ENCODE results near the gene DNM3. TPM values are rescaled to one million over a fixed set of nuclear protein-coding genes. Genes with fewer than 3 reads are reported as not detected.
"Not testable (repeated sequence)": the region's sequence is repeated elsewhere in the genome, so short reads cannot be mapped to it uniquely, and the experiment has no call there.

Gene DNM3
- polyA plus RNA-seq, 1 of the 3 experiments (the other 2 are of a cell fraction) = 0.43 TPM

GRCh38 chr1:172299515-172299914 lies 458.2 kb downstream of the DNM3 start:
- Histone ChIP-seq H3K4me1 (ENCODE audit: control insufficient read depth in 1 of 2, insufficient read depth in 2 of 2, low read depth in 1 of 2, low read length in 1 of 2) (no peaks in the 10 kb centered on the region; a peak in 1 of 4 replicates), H3K9ac (no peak overlapping the region), H3K9me3 (no peaks in the 10 kb centered on the region), H3K36me3 (replicated peaks in 1 of 2; ENCODE audit: control insufficient read depth in 1 of 2, insufficient read depth in 2 of 2, low read length in 1 of 2) (peaks cover 0 to 11% of the 10 kb centered on the region in 2 experiments), H3K27ac (ENCODE audit: low read depth in 2 of 2, low read length in 1 of 2) (no peak overlapping the region), H2AFZ (ENCODE audit: low read depth) (no peak overlapping the region), H3K4me3 (ENCODE audit: low read depth in 2 of 2, low read length in 1 of 2) (no peak overlapping the region), H3K9me2 (no peaks in the 10 kb centered on the region), H3K27me3 (ENCODE audit: insufficient read depth) (no peaks in the 10 kb centered on the region), H3K4me2 (no peak overlapping the region), H3F3A (replicated peaks; ENCODE audit: insufficient read depth) (no peaks in the 10 kb centered on the region), H3K79me2 (ENCODE audit: insufficient read depth) (no peaks in the 10 kb centered on the region), H4K20me1 (ENCODE audit: insufficient read depth) (no peaks in the 10 kb centered on the region)
- no peak for DNase-seq
- CTCF ChIA-PET = no interaction called here
- no peak for TF ChIP-seq CHD2 (IDR thresholded peaks at IDR 0.05; ENCODE audit: low read length, partially characterized antibody)
- TF ChIP-seq, protein P1, sequence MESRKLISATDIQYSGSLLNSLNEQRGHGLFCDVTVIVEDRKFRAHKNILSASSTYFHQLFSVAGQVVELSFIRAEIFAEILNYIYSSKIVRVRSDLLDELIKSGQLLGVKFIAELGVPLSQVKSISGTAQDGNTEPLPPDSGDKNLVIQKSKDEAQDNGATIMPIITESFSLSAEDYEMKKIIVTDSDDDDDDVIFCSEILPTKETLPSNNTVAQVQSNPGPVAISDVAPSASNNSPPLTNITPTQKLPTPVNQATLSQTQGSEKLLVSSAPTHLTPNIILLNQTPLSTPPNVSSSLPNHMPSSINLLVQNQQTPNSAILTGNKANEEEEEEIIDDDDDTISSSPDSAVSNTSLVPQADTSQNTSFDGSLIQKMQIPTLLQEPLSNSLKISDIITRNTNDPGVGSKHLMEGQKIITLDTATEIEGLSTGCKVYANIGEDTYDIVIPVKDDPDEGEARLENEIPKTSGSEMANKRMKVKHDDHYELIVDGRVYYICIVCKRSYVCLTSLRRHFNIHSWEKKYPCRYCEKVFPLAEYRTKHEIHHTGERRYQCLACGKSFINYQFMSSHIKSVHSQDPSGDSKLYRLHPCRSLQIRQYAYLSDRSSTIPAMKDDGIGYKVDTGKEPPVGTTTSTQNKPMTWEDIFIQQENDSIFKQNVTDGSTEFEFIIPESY (IDR thresholded peaks at IDR 0.05; ENCODE audit: borderline replicate concordance, low read depth) = no peak
- TF ChIP-seq SMC3 (IDR thresholded peaks at IDR 0.05; ENCODE audit: low read depth, low read length) = no peak
- POLR2A ChIA-PET = no interaction called here

- H3K27me3 ChIP-seq (ENCODE audit: insufficient read depth); CTCF ChIA-PET: not testable (repeated sequence)
- WGBS (ENCODE audit: low lambda C conversion rate) = 91% methylated on average over 4 of the region's 4 CpGs
These were observed 466.2 kb downstream of the DNM3 start for GRCh38 chr1:172307508-172307907.

DNA sequence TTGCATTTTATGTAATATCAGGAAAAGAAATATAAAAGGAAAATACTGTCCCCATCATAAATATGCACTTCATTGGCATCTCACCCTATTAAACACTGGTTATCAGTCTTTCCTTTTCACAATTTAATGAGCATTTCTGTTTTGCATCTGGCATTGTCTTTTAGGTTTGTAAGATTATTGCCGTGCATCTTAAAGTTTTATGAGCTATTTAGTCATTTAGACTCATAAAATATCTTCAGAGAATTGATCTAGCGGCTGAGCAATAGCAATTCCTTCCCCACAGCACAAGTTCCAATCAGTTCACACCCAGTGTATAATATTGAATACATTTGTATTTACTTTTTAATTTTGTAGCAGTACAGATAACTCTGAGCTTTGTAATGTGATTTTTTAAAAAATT lies 466.8 kb downstream of the DNM3 start:
- Histone ChIP-seq H3K4me2 (no peak overlapping the region), H3K9ac (no peak overlapping the region), H3K4me1 (ENCODE audit: control insufficient read depth in 1 of 2, insufficient read depth in 2 of 2, low read depth in 1 of 2, low read length in 1 of 2) (no peaks in the 10 kb centered on the region; a peak in 1 of 4 replicates), H3K36me3 (replicated peaks in 1 of 2; ENCODE audit: control insufficient read depth in 1 of 2, insufficient read depth in 2 of 2, low read length in 1 of 2) (peaks cover 0 to 19% of the 10 kb centered on the region in 2 experiments), H3K27ac (ENCODE audit: low read depth in 2 of 2, low read length in 1 of 2) (no peak overlapping the region), H2AFZ (ENCODE audit: low read depth) (no peak overlapping the region), H3K27me3 (ENCODE audit: insufficient read depth) (no peaks in the 10 kb centered on the region), H3F3A (replicated peaks; ENCODE audit: insufficient read depth) (peaks cover 7% of the 10 kb centered on the region), H3K79me2 (ENCODE audit: insufficient read depth) (no peaks in the 10 kb centered on the region), H3K9me3 (no peaks in the 10 kb centered on the region), H3K9me2 (no peaks in the 10 kb centered on the region), H4K20me1 (ENCODE audit: insufficient read depth) (no peaks in the 10 kb centered on the region), H3K4me3 (ENCODE audit: low read depth in 2 of 2, low read length in 1 of 2) (no peak overlapping the region)
- ChIA-PET CTCF (interaction anchor here (0.7 kb wide), 1 partner anchor 130 kb away, joined by 3 read pairs; no protein-coding TSS in a partner anchor), POLR2A (no interaction called here)
- WGBS (ENCODE audit: low lambda C conversion rate) = 88% methylated on average over 2 of the region's 2 CpGs
- DNase-seq = no peak
- no peak for TF ChIP-seq NRF1 (IDR thresholded peaks at IDR 0.05; ENCODE audit: low read depth, low read length)
- TF ChIP-seq RXRA (IDR thresholded peaks at IDR 0.05; ENCODE audit: borderline replicate concordance, low read depth) = no peak
- TF ChIP-seq EP300 (IDR thresholded peaks at IDR 0.05; ENCODE audit: borderline replicate concordance in 1 of 2, low read depth in 1 of 2, low read length in 1 of 2) = no peak
- TF ChIP-seq RAD21 (IDR thresholded peaks at IDR 0.05; ENCODE audit: low read length) = no peak
- TF ChIP-seq, protein P2, sequence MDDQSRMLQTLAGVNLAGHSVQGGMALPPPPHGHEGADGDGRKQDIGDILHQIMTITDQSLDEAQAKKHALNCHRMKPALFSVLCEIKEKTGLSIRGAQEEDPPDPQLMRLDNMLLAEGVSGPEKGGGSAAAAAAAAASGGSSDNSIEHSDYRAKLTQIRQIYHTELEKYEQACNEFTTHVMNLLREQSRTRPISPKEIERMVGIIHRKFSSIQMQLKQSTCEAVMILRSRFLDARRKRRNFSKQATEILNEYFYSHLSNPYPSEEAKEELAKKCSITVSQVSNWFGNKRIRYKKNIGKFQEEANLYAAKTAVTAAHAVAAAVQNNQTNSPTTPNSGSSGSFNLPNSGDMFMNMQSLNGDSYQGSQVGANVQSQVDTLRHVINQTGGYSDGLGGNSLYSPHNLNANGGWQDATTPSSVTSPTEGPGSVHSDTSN (IDR thresholded peaks at IDR 0.05) = no peak
- no peak for TF ChIP-seq EZH2phosphoT487 (IDR thresholded peaks at IDR 0.05; ENCODE audit: borderline replicate concordance, low read depth)
- TF ChIP-seq SIN3A (IDR thresholded peaks at IDR 0.05; ENCODE audit: borderline replicate concordance, low read depth, low read length) = no peak
- no peak for TF ChIP-seq JUND (IDR thresholded peaks at IDR 0.05)
- no peak for TF ChIP-seq CHD2 (IDR thresholded peaks at IDR 0.05; ENCODE audit: low read length, partially characterized antibody)
- TF ChIP-seq MEF2A (IDR thresholded peaks at IDR 0.05; ENCODE audit: borderline replicate concordance, low read depth) = no peak
- TF ChIP-seq MXI1 (IDR thresholded peaks at IDR 0.05; ENCODE audit: low read depth, low read length) = no peak
- TF ChIP-seq YY1 (IDR thresholded peaks at IDR 0.05; ENCODE audit: low read depth) = no peak
- TF ChIP-seq TEAD4 (IDR thresholded peaks at IDR 0.05; ENCODE audit: borderline replicate concordance, insufficient read depth) = no peak
- no peak for TF ChIP-seq NFIC (IDR thresholded peaks at IDR 0.05; ENCODE audit: borderline replicate concordance)

More at GRCh38 chr1:172307508-172307907, 466.2 kb downstream of the DNM3 start:
- H2AFZ ChIP-seq (ENCODE audit: low read depth); DNase-seq; H3K27ac ChIP-seq (ENCODE audit: low read depth in 2 of 2, low read length in 1 of 2); H3K9me3 ChIP-seq; H4K20me1 ChIP-seq (ENCODE audit: insufficient read depth); H3K4me3 ChIP-seq (ENCODE audit: low read depth in 2 of 2, low read length in 1 of 2); H3K4me1 ChIP-seq (ENCODE audit: control insufficient read depth in 1 of 2, insufficient read depth in 2 of 2, low read depth in 1 of 2, low read length in 1 of 2); H3K9ac ChIP-seq; H3F3A ChIP-seq (replicated peaks; ENCODE audit: insufficient read depth); H3K9me2 ChIP-seq; H3K4me2 ChIP-seq; H3K79me2 ChIP-seq (ENCODE audit: insufficient read depth); POLR2A ChIA-PET: not testable (repeated sequence)
- peaks cover 0 to 18% of the 10 kb centered on the region in 2 experiments for H3K36me3 ChIP-seq (replicated peaks in 1 of 2; ENCODE audit: control insufficient read depth in 1 of 2, insufficient read depth in 2 of 2, low read length in 1 of 2)
